Sigmoid colon (tissue), 7 donors: ENCODE data around the gene MYO9A. TPM values are rescaled to one million over a fixed set of nuclear protein-coding genes. Genes with fewer than 3 reads are reported as not detected.

Experiments used
- DNase-seq: peaks from one replicate; pipeline ENCODE4 v3.0.0-alpha.2; 2019
- H3K27ac ChIP-seq, 4 donors: fragments of 200-600 bp; sonication (generic); one replicate each; pipeline ENCODE4 v1.5.1; 2016 to 2019; ENCODE audit warnings: mild to moderate bottlenecking in 1 of 4
- H3K27me3 ChIP-seq, 3 donors: fragments of 200-600 bp; sonication (generic); one replicate each; pipeline ENCODE4 v1.5.1; 2019; ENCODE audit warnings: mild to moderate bottlenecking in 1 of 3
- H3K36me3 ChIP-seq, 4 donors: fragments of 200-600 bp; sonication (generic); one replicate each; pipeline ENCODE4 v1.5.1; 2016 to 2019
- H3K4me1 ChIP-seq, 4 donors: fragments of 200-600 bp; sonication (generic); one replicate each; pipeline ENCODE4 v1.5.1; 2017 to 2019
- H3K4me3 ChIP-seq, 4 donors: fragments of 200-600 bp; sonication (generic); one replicate each; pipeline ENCODE4 v1.5.1; 2017 to 2019; ENCODE audit warnings: mild to moderate bottlenecking in 2 of 4, moderate library complexity in 1 of 4
- H3K9me3 ChIP-seq, 4 donors: fragments of 200-600 bp in 3 of 4; sonication (generic) in 3 of 4; one replicate each; pipeline versions ENCODE4 v1.5.1 to v1.6.1; 2013 to 2019
- CTCF ChIP-seq, 4 experiments: fragments of 450-650 bp in 3 of 4; fragments of 200-600 bp in 1 of 4; IDR thresholded peaks; one replicate each; pipeline ENCODE4 v1.5.1; 2016 to 2019; ENCODE audit warnings: antibody characterized with exemption in 4 of 4, mild to moderate bottlenecking in 3 of 4, moderate library complexity in 2 of 4
- EP300 ChIP-seq, 4 donors: sonication (generic); formaldehyde crosslinking; IDR thresholded peaks; one replicate each; pipeline ENCODE4 v1.6.1; 2017; ENCODE audit warnings: antibody characterized with exemption in 4 of 4
- POLR2A ChIP-seq, 2 donors: fragments of 450-650 bp; IDR thresholded peaks; one replicate each; pipeline ENCODE4 v1.6.1; 2016; ENCODE audit warnings: antibody characterized with exemption in 2 of 2, mild to moderate bottlenecking in 2 of 2, moderate library complexity in 2 of 2
- POLR2AphosphoS5 ChIP-seq, 4 donors: sonication (generic); formaldehyde crosslinking; IDR thresholded peaks; one replicate each; pipeline ENCODE4 v1.6.1; 2017; ENCODE audit warnings: antibody characterized with exemption in 4 of 4
- WGBS, 2 donors: extraction: QIAGEN DNeasy Blood & Tissue Kit; methylation state at CpG; one replicate each; pipeline ENCODE4 v1.1.7; 2013; 5-methylcytosine and 5-hydroxymethylcytosine counted together
- intact Hi-C: fragments of 100-400 bp; cut with DNase I; formaldehyde crosslinking; loops from one replicate; pipeline ENCODE4 v1.15.1; 2023
- polyA plus RNA-seq, 3 donors: library from polyadenylated mRNA; stranded (reverse); fragments of 200-250 nt; gene quantifications; one replicate each; pipeline ENCODE4 v1.2.3, GENCODE V29; 2013
- total RNA-seq, 4 donors: library from RNA; depleted of rRNA; stranded (reverse); fragments of >200 nt; gene quantifications; one replicate each; pipeline ENCODE4 v1.1.0, GENCODE V29; 2016
- donor health status: healthy with polysubstance abuse.
- donor health status: Bipolar disorder and iron deficiency.
- donor health status: healthy.

MYO9A gene
- total and polyA plus RNA-seq, 7 donors: 3.0 to 80.0 (median 55.8) TPM

- Histone ChIP-seq H3K4me3 (no peak overlapping the region), H3K27ac (no peak overlapping the region), H3K36me3 (no peaks in the 10 kb centered on the region), H3K9me3 (no peaks in the 10 kb centered on the region), H3K27me3 (no peaks in the 10 kb centered on the region), H3K4me1 (no peaks in the 10 kb centered on the region)
- intact Hi-C loops: no loop called here
- no peak for DNase-seq
- WGBS, 2 donors: 89 to 92% methylated on average over 9 of the region's 9 CpGs
- TF ChIP-seq POLR2AphosphoS5 (IDR thresholded peaks at IDR 0.05): no peak
Observed at GRCh38 chr15:71813723-71814470, 304.1 kb downstream of the MYO9A start.

GRCh38 chr15:71812966-71813722 is 304.8 kb downstream of the MYO9A start:
- no peaks in the 10 kb centered on the region for H3K4me1 ChIP-seq
- no peak for TF ChIP-seq CTCF (IDR thresholded peaks at IDR 0.05)
- no peak for TF ChIP-seq POLR2A (IDR thresholded peaks at IDR 0.05)
- TF ChIP-seq POLR2AphosphoS5 (IDR thresholded peaks at IDR 0.05): no peak
- DNase-seq: no peak
- H3K36me3 ChIP-seq: no peaks in the 10 kb centered on the region
- no peaks in the 10 kb centered on the region for H3K9me3 ChIP-seq
- H3K27me3 ChIP-seq: no peaks in the 10 kb centered on the region
- no peak overlapping the region for H3K27ac ChIP-seq
- intact Hi-C loops: no loop called here
- no peak overlapping the region for H3K4me3 ChIP-seq
- 93% methylated on average over 16 of the region's 16 CpGs for WGBS, 2 donors

- H3K4me3 ChIP-seq: no peak overlapping the region
- H3K27me3 ChIP-seq: peaks cover 0 to 5% (median 0%) of the 10 kb centered on the region in 3 donors
- no peaks in the 10 kb centered on the region for H3K9me3 ChIP-seq
- no peaks in the 10 kb centered on the region for H3K36me3 ChIP-seq
- TF ChIP-seq EP300 (IDR thresholded peaks at IDR 0.05) (no peak), POLR2A (IDR thresholded peaks at IDR 0.05) (no peak), CTCF (IDR thresholded peaks at IDR 0.05) (no peak), POLR2AphosphoS5 (IDR thresholded peaks at IDR 0.05) (no peak)
- H3K27ac ChIP-seq: no peak overlapping the region
- WGBS, 2 donors: 94% methylated on average over 38 of the region's 38 CpGs
- no peaks in the 10 kb centered on the region for H3K4me1 ChIP-seq
- no peak for DNase-seq
- intact Hi-C loops: no loop called here
Observed at GRCh38 chr15:71811752-71812735, 305.9 kb downstream of the MYO9A start.

GRCh38 chr15:71811036-71811736 is 306.8 kb downstream of the MYO9A start:
- no peaks in the 10 kb centered on the region for H3K4me1 ChIP-seq
- no peaks in the 10 kb centered on the region for H3K36me3 ChIP-seq
- intact Hi-C loops: no loop called here
- H3K27ac ChIP-seq: no peak overlapping the region
- H3K27me3 ChIP-seq: peaks cover 0 to 5% (median 0%) of the 10 kb centered on the region in 3 donors
- DNase-seq: no peak
- no peak for TF ChIP-seq POLR2A (IDR thresholded peaks at IDR 0.05)
- no peak for TF ChIP-seq CTCF (IDR thresholded peaks at IDR 0.05)
- TF ChIP-seq EP300 (IDR thresholded peaks at IDR 0.05): no peak
- no peak for TF ChIP-seq POLR2AphosphoS5 (IDR thresholded peaks at IDR 0.05)
- no peaks in the 10 kb centered on the region for H3K9me3 ChIP-seq
- 91 to 94% methylated on average over 27 of the region's 27 CpGs for WGBS, 2 donors
- no peak overlapping the region for H3K4me3 ChIP-seq
